Endothelial cell of umbilical vein (primary cell): ENCODE data around the gene ATXN2. TPM values are rescaled to one million over a fixed set of nuclear protein-coding genes. Genes with fewer than 3 reads are reported as not detected.

Source experiments
- BruUV-seq: library from RNA; stranded (reverse); fragments of 400-500 nt; replicated peaks from 2 replicates; lab custom pipeline; 2021; lab: Mats Ljungman, UMichigan
- CTCF ChIA-PET: fragments of 300-600, 350-600 bp; sonication (Branson Sonifier 250); formaldehyde crosslinking; loops from one replicate; lab custom pipeline; 2021; ENCODE audit warnings: antibody characterized with exemption, inconsistent platforms; lab: Charles Lee
- POLR2A ChIA-PET: fragments of 300-600, 350-600 bp; sonication (Branson Sonifier 250); formaldehyde crosslinking; loops from one replicate; lab custom pipeline; 2021; ENCODE audit warnings: antibody characterized with exemption, inconsistent platforms; lab: Charles Lee
- DNase-seq: peaks from one replicate; pipeline ENCODE4 v3.0.0-alpha.2; 2011; ENCODE audit warnings: low read depth, low spot score
- FAIRE-seq: peaks from 2 replicates; lab custom pipeline; 2011; peaks lifted over from hg19 to GRCh38; lab: Jason Lieb, UNC
- H2AFZ ChIP-seq: 2 replicates; pipeline ENCODE4 v1.6.0; 2012; ENCODE audit warnings: low read depth, low read length, control low read depth, inconsistent platforms
- H3K27ac ChIP-seq: 2 replicates; pipeline ENCODE4 v1.5.1; 2011; ENCODE audit warnings: low read depth, mild to moderate bottlenecking, control low read depth, low read length, moderate library complexity; ENCODE audit not compliant: insufficient read depth
- H3K27me3 ChIP-seq, 2 experiments: 2 replicates each; pipeline versions ENCODE4 v1.6.0 to v1.6.1; 2011; ENCODE audit warnings: low read length in 2 of 2, mixed read lengths in 1 of 2; ENCODE audit not compliant: control insufficient read depth in 2 of 2, insufficient read depth in 2 of 2
- H3K36me3 ChIP-seq, 2 experiments: 2 replicates in 1 of 2; 3 replicates in 1 of 2; pipeline ENCODE4 v1.5.1; 2011; ENCODE audit warnings: low read length in 2 of 2, mild to moderate bottlenecking in 1 of 2, moderate library complexity in 1 of 2; ENCODE audit not compliant: control insufficient read depth in 2 of 2, insufficient read depth in 2 of 2; ENCODE audit errors: extremely low read depth in 1 of 2
- H3K4me1 ChIP-seq: 3 replicates; pipeline ENCODE4 v1.5.1; 2011; ENCODE audit warnings: mild to moderate bottlenecking, low read length; ENCODE audit not compliant: control insufficient read depth, insufficient read depth; ENCODE audit errors: extremely low read depth
- H3K4me2 ChIP-seq: 2 replicates; pipeline ENCODE4 v1.6.1; 2011; ENCODE audit warnings: low read length, control low read depth, mixed read lengths; ENCODE audit not compliant: insufficient read depth
- H3K4me3 ChIP-seq, 3 experiments: fragments of 200-600 bp in 1 of 3; sonication (generic), shearing (Covaris generic) in 1 of 3; replicated peaks in 1 of 3; 2 replicates each; pipeline ENCODE4 v1.5.1; 2011 to 2016; ENCODE audit warnings: control low read depth in 3 of 3, low read length in 3 of 3, mild to moderate bottlenecking in 2 of 3, inconsistent platforms in 1 of 3, low read depth in 1 of 3, moderate library complexity in 1 of 3; ENCODE audit not compliant: insufficient read depth in 1 of 3
- H3K79me2 ChIP-seq: 2 replicates; pipeline ENCODE4 v1.6.0; 2012; ENCODE audit warnings: low read length, inconsistent platforms; ENCODE audit not compliant: control insufficient read depth, insufficient read depth
- H3K9ac ChIP-seq: replicated peaks from 2 replicates; pipeline ENCODE3; 2011; ENCODE audit warnings: low read length, control low read depth; ENCODE audit not compliant: insufficient read depth; ENCODE audit errors: extremely low read depth
- H3K9me1 ChIP-seq: replicated peaks from 3 replicates; pipeline ENCODE4 v1.6.0; 2011; ENCODE audit warnings: mild to moderate bottlenecking, low read length; ENCODE audit not compliant: control insufficient read depth, insufficient read depth; ENCODE audit errors: extremely low read depth
- H3K9me3 ChIP-seq: replicated peaks from 2 replicates; pipeline ENCODE4 v1.5.1; 2012; ENCODE audit warnings: low read length, inconsistent platforms; ENCODE audit not compliant: control insufficient read depth, insufficient read depth
- H4K20me1 ChIP-seq: replicated peaks from 2 replicates; pipeline ENCODE3; 2011; ENCODE audit warnings: mild to moderate bottlenecking, low read length; ENCODE audit not compliant: control insufficient read depth, insufficient read depth; ENCODE audit errors: extremely low read depth
- CTCF ChIP-seq, 2 donors: IDR thresholded peaks; 1 replicate in 1 of 2; 2 replicates in 1 of 2; pipeline ENCODE4 v1.5.1; 2011; ENCODE audit warnings: low read length in 2 of 2, mild to moderate bottlenecking in 2 of 2, moderate library complexity in 2 of 2, control low read depth in 1 of 2, inconsistent platforms in 1 of 2, low read depth in 1 of 2; ENCODE audit not compliant: insufficient read depth in 1 of 2; ENCODE audit errors: extremely low read depth in 1 of 2
- EZH2 ChIP-seq: IDR thresholded peaks from 2 replicates; pipeline ENCODE4 v1.6.1; 2012; ENCODE audit warnings: borderline replicate concordance, low read depth, mild to moderate bottlenecking, moderate library complexity, low read length, inconsistent platforms; ENCODE audit not compliant: severe bottlenecking
- FOS ChIP-seq: IDR thresholded peaks from 2 replicates; pipeline ENCODE4 v1.6.1; 2011; ENCODE audit warnings: mild to moderate bottlenecking, low read length, moderate library complexity, borderline replicate concordance; ENCODE audit not compliant: insufficient read depth
- GATA2 ChIP-seq: IDR thresholded peaks from 2 replicates; pipeline ENCODE4 v1.7.0; 2011; ENCODE audit warnings: low read depth, mild to moderate bottlenecking, moderate library complexity, mixed read lengths, low read length; ENCODE audit not compliant: insufficient read length, insufficient read depth
- JUN ChIP-seq: IDR thresholded peaks from 2 replicates; pipeline ENCODE4 v1.6.1; 2011; ENCODE audit warnings: borderline replicate concordance, low read depth; ENCODE audit not compliant: insufficient read length, insufficient read depth
- MAX ChIP-seq: IDR thresholded peaks from 2 replicates; pipeline ENCODE4 v1.6.1; 2011; ENCODE audit not compliant: insufficient read depth, insufficient read length
- MYC ChIP-seq: IDR thresholded peaks from one replicate; pipeline ENCODE4 v1.6.1; 2011; ENCODE audit warnings: mild to moderate bottlenecking, low read depth, low read length
- POLR2A ChIP-seq: IDR thresholded peaks from 2 replicates; pipeline ENCODE4 v1.6.1; 2012; ENCODE audit warnings: low read depth, mild to moderate bottlenecking, control low read depth, low read length
- POLR2AphosphoS5 ChIP-seq: IDR thresholded peaks from 2 replicates; pipeline ENCODE4 v1.6.1; 2012; ENCODE audit warnings: low read depth, mild to moderate bottlenecking, control low read depth, low read length, moderate library complexity; ENCODE audit not compliant: insufficient read depth
- dilution Hi-C: fragments of 300-500 bp; cut with MboI; formaldehyde crosslinking; loops from one replicate; pipeline ENCODE4 v1.15.0; 2019; ENCODE audit warnings: low sequenced_read_pairs; ENCODE audit not compliant: extremely low pct_ligation_motif_present
- intact Hi-C: fragments of 100-400 bp; cut with micrococcal nuclease; formaldehyde crosslinking; loops from one replicate; pipeline ENCODE4 v1.10.0; 2022
- polyA plus RNA-seq, 4 experiments: library from polyadenylated mRNA; depleted of rRNA in 3 of 4; stranded (reverse) in 3 of 4; unstranded in 1 of 4; fragments of >200 nt; gene quantifications; 2 replicates each; pipeline versions ENCODE4 v1.2.1 to v1.2.3, GENCODE V29; 2011 to 2012; ENCODE audit warnings: missing spikeins in 1 of 4
- total RNA-seq: library from RNA; stranded (reverse); gene quantifications from 2 replicates; pipeline ENCODE4 v1.2.3, GENCODE V29; 2021

The ATXN2 gene
- total and polyA plus RNA-seq, 2 donors (not counting 3 experiments of a cell fraction or from before 2014, with no cell fraction given): 58.9 to 86.7 TPM

GRCh38 chr12:111457577-111457976, 141.5 kb downstream of the ATXN2 start:
- POLR2A ChIA-PET: no interaction called here
- no TSS peak for BruUV-seq
- peaks cover 11 to 33% of the 10 kb centered on the region in 2 experiments for H3K36me3 ChIP-seq
- TF ChIP-seq EZH2: no peak
- no peak for TF ChIP-seq FOS
- TF ChIP-seq JUN: no peak
- DNase-seq: no peak
- no peak for FAIRE-seq
- no peak overlapping the region for H3K4me2 ChIP-seq
- dilution Hi-C loops: no loop called here
- no peaks in the 10 kb centered on the region for H3K79me2 ChIP-seq
- H3K4me3 ChIP-seq: no peak overlapping the region
- no peaks in the 10 kb centered on the region for H3K9me3 ChIP-seq
- H3K27me3 ChIP-seq: no peaks in the 10 kb centered on the region
- no peak overlapping the region for H3K27ac ChIP-seq
- intact Hi-C loops: no loop called here
- no peak overlapping the region for H2AFZ ChIP-seq
- CTCF ChIA-PET: interaction anchor here (0.9 kb wide), 1 partner anchor 61 kb away, joined by 7 read pairs; no protein-coding TSS in a partner anchor
- no peaks in the 10 kb centered on the region for H3K4me1 ChIP-seq
- H4K20me1 ChIP-seq: no peaks in the 10 kb centered on the region
- H3K9ac ChIP-seq: no peak overlapping the region
- no peaks in the 10 kb centered on the region for H3K9me1 ChIP-seq

- ChIA-PET CTCF (interaction anchor here (0.9 to 1.4 kb wide), 3 partner anchors 52 to 60 kb away, joined by 3 to 7 read pairs (median 4); no protein-coding TSS in a partner anchor), POLR2A (no interaction called here)
- Histone ChIP-seq H3K4me2 (no peak overlapping the region), H4K20me1 (no peaks in the 10 kb centered on the region), H3K9ac (no peak overlapping the region), H3K9me3 (no peaks in the 10 kb centered on the region), H3K4me1 (no peaks in the 10 kb centered on the region), H3K36me3 (peaks cover 11 to 33% of the 10 kb centered on the region in 2 experiments), H3K4me3 (no peak overlapping the region), H2AFZ (no peak overlapping the region), H3K9me1 (no peaks in the 10 kb centered on the region), H3K27ac (no peak overlapping the region), H3K27me3 (no peaks in the 10 kb centered on the region), H3K79me2 (no peaks in the 10 kb centered on the region)
- FAIRE-seq: no peak
- DNase-seq: no peak
- dilution Hi-C loops (no loop called here), intact Hi-C loops (no loop called here)
- TF ChIP-seq JUN: no peak
- no peak for TF ChIP-seq FOS
- no peak for TF ChIP-seq POLR2AphosphoS5
- no peak for TF ChIP-seq MAX
- TF ChIP-seq EZH2: no peak
- no peak for TF ChIP-seq GATA2
- no peak for TF ChIP-seq MYC
- no peak for TF ChIP-seq CTCF (IDR thresholded peaks at IDR 0.05; ENCODE audit: extremely low read depth in 1 of 2, insufficient read depth in 1 of 2, low read depth in 1 of 2, low read length in 2 of 2)
- no peak for TF ChIP-seq POLR2A
- BruUV-seq: no TSS peak
Measured at GRCh38 chr12:111457071-111457470, 142.0 kb downstream of the ATXN2 start.
